H1 (cell line): ENCODE data around the gene EIF5A2. TPM values are rescaled to one million over a fixed set of nuclear protein-coding genes. Genes with fewer than 3 reads are reported as not detected.

Experiments used
- BACH1 ChIP-seq: IDR thresholded peaks from 2 replicates; pipeline ENCODE4 v1.6.1; 2012; ENCODE audit warnings: low read length, improper control_type of control experiment
- CBX5 ChIP-seq: fragments of 300-800, 300-1000 bp; sonication (generic); IDR thresholded peaks from 2 replicates; pipeline ENCODE4 v1.7.1; 2016; ENCODE audit warnings: antibody characterized with exemption, low read length, low read depth
- CBX8 ChIP-seq: fragments of 300-800, 300-1000 bp; sonication (generic); IDR thresholded peaks from 2 replicates; pipeline ENCODE4 v1.7.1; 2016; ENCODE audit warnings: low read depth, low read length, borderline replicate concordance
- JUND ChIP-seq: IDR thresholded peaks from 2 replicates; pipeline ENCODE4 v1.6.1; 2011; ENCODE audit warnings: mild to moderate bottlenecking, improper control_type of control experiment, low read length
- KDM4A ChIP-seq: IDR thresholded peaks from one replicate; pipeline ENCODE4 v1.7.1; 2012; ENCODE audit warnings: low read depth, mild to moderate bottlenecking, moderate library complexity, low read length, inconsistent platforms; ENCODE audit not compliant: severe bottlenecking
- MAFK ChIP-seq: IDR thresholded peaks from 2 replicates; pipeline ENCODE4 v1.6.1; 2012; ENCODE audit warnings: low read depth, mild to moderate bottlenecking, improper control_type of control experiment, low read length
- SIRT6 ChIP-seq: IDR thresholded peaks from one replicate; pipeline ENCODE4 v1.7.1; 2012; ENCODE audit warnings: low read length, inconsistent platforms
- polyA plus RNA-seq, 7 experiments: library from polyadenylated mRNA; depleted of rRNA in 3 of 7; stranded (reverse) in 5 of 7; unstranded in 2 of 7; fragments of >200 nt in 5 of 7; fragments of 200-250 nt in 2 of 7; gene quantifications; 1 replicate in 5 of 7; 2 replicates in 1 of 7; 4 replicates in 1 of 7; pipeline versions ENCODE4 v1.2.1 to v1.2.3, GENCODE V29; 2011 to 2013; ENCODE audit warnings: missing spikeins in 2 of 7, mixed read lengths in 2 of 7
- total RNA-seq: library from RNA; stranded (reverse); fragmentation: NEBNext Ultra II Directional; extraction: Animal tissue kit (Norgen Biotek cat#: 25700); gene quantifications from 2 replicates; pipeline ENCODE4 v1.2.1, GENCODE V29; 2021
- TF ChIP-seq, protein P1 (sequence below), 3 experiments: IDR thresholded peaks; 1 replicate in 2 of 3; 2 replicates in 1 of 3; pipeline versions ENCODE4 v1.5.1 to v1.6.1; 2011; ENCODE audit warnings: low read length in 3 of 3, mild to moderate bottlenecking in 3 of 3, inconsistent platforms in 2 of 3, low read depth in 1 of 3, moderate library complexity in 1 of 3; ENCODE audit not compliant: insufficient read depth in 1 of 3; ENCODE audit errors: control extremely low read depth in 1 of 3

The EIF5A2 gene
- total and polyA plus RNA-seq, 2 of the 8 experiments (the other 6 are each of a cell fraction or from before 2014, with no cell fraction given) = 1.5 to 15.0 TPM

DNA sequence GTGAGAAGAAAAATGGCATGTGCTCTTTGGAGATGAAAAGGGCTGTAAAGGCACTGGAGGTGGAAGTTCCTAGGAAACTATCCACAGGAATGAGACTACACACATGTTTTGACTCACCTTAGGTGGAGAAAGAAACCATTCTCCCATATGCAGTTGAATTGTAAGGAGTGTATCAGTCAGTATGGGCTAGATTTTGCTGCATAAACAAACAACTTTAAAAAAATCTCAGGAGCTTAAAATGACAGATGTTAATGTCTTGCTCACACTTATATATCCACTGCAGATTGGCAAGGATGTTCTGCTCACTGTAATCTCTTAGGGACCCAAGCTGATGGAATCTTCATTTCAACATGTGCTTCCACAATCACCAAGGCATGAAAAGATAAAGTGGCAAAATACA, 64.1 kb downstream of the EIF5A2 start (continued):
- TF ChIP-seq, protein P1, sequence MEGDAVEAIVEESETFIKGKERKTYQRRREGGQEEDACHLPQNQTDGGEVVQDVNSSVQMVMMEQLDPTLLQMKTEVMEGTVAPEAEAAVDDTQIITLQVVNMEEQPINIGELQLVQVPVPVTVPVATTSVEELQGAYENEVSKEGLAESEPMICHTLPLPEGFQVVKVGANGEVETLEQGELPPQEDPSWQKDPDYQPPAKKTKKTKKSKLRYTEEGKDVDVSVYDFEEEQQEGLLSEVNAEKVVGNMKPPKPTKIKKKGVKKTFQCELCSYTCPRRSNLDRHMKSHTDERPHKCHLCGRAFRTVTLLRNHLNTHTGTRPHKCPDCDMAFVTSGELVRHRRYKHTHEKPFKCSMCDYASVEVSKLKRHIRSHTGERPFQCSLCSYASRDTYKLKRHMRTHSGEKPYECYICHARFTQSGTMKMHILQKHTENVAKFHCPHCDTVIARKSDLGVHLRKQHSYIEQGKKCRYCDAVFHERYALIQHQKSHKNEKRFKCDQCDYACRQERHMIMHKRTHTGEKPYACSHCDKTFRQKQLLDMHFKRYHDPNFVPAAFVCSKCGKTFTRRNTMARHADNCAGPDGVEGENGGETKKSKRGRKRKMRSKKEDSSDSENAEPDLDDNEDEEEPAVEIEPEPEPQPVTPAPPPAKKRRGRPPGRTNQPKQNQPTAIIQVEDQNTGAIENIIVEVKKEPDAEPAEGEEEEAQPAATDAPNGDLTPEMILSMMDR (IDR thresholded peaks at IDR 0.05; ENCODE audit: control extremely low read depth in 1 of 3, insufficient read depth in 1 of 3, low read depth in 1 of 3, low read length in 3 of 3) = no peak
- no peak for TF ChIP-seq KDM4A
- no peak for TF ChIP-seq JUND
- no peak for TF ChIP-seq CBX5
- TF ChIP-seq CBX8 = no peak
- no peak for TF ChIP-seq BACH1
- no peak for TF ChIP-seq SIRT6
- TF ChIP-seq MAFK = no peak
